ENCODE measurements around the gene KIF5A.
A peak's percentile ranks its signal among the peaks of the same experiment; 100 is the strongest.
"Not testable (repeated sequence)": the region's sequence is repeated elsewhere in the genome, so short reads cannot be mapped to it uniquely, and the experiment has no call there.

KIF5A gene

DNA sequence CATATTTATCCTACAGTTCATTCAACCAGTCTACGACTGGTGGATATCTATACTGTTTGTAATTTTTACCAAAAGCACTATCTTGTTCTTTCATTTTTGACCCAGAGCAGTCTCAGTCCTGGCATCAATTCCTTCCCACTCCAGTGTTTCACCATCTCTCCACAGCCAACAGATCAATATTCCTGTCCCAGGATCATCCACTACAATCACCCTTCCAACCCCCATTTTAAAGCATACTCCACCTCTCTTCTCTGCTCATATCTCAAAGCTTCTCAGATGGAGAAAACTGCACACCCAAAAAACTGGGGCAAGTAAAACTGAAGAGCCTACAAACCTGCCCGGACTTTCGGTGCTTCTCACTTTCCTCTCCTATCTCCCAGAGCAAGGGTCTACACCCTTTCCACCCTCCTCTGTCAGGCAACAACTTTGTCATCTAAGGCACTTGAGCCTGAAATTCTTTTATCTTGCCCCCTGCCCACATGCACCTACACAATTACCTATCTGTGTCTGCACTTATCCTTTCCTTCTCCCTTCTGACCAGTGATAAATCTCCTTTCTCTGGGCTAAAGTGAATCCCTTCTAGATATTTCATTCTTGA lies 37.1 kb downstream of the KIF5A start:
- Histone ChIP-seq H3K9me2 (replicated peaks; ENCODE audit: control insufficient read depth, low read length) (no peaks in the 10 kb centered on the region), H3K27me3 (ENCODE audit: control insufficient read depth, low read length) (peaks cover 50% of the 10 kb centered on the region), H3K27ac (ENCODE audit: low read depth, low read length) (no peak overlapping the region), H3K36me3 (ENCODE audit: control insufficient read depth, low read length) (no peaks in the 10 kb centered on the region), H3K9me3 (ENCODE audit: control insufficient read depth, insufficient read depth, low read length) (no peaks in the 10 kb centered on the region), H3K4me1 (ENCODE audit: control insufficient read depth, low read length) (peaks cover 17% of the 10 kb centered on the region), H3K79me2 (ENCODE audit: control insufficient read depth, low read length) (peaks cover 9% of the 10 kb centered on the region), H3K4me2 (ENCODE audit: low read length) (no peak overlapping the region), H4K20me1 (ENCODE audit: control insufficient read depth, insufficient read depth, low read depth, low read length) (no peaks in the 10 kb centered on the region; the same call in 1 of the 2 replicates), H3K4me3 (ENCODE audit: low read length) (no peak overlapping the region), H3F3A (ENCODE audit: control insufficient read depth, insufficient read depth) (no peaks in the 10 kb centered on the region)
- TF ChIP-seq, protein P1, sequence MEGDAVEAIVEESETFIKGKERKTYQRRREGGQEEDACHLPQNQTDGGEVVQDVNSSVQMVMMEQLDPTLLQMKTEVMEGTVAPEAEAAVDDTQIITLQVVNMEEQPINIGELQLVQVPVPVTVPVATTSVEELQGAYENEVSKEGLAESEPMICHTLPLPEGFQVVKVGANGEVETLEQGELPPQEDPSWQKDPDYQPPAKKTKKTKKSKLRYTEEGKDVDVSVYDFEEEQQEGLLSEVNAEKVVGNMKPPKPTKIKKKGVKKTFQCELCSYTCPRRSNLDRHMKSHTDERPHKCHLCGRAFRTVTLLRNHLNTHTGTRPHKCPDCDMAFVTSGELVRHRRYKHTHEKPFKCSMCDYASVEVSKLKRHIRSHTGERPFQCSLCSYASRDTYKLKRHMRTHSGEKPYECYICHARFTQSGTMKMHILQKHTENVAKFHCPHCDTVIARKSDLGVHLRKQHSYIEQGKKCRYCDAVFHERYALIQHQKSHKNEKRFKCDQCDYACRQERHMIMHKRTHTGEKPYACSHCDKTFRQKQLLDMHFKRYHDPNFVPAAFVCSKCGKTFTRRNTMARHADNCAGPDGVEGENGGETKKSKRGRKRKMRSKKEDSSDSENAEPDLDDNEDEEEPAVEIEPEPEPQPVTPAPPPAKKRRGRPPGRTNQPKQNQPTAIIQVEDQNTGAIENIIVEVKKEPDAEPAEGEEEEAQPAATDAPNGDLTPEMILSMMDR (IDR thresholded peaks at IDR 0.05; ENCODE audit: low read depth, low read length, poor library complexity, severe bottlenecking): no peak
- TF ChIP-seq EZH2phosphoT487 (IDR thresholded peaks at IDR 0.05; ENCODE audit: borderline replicate concordance, low read length): no peak

DNA sequence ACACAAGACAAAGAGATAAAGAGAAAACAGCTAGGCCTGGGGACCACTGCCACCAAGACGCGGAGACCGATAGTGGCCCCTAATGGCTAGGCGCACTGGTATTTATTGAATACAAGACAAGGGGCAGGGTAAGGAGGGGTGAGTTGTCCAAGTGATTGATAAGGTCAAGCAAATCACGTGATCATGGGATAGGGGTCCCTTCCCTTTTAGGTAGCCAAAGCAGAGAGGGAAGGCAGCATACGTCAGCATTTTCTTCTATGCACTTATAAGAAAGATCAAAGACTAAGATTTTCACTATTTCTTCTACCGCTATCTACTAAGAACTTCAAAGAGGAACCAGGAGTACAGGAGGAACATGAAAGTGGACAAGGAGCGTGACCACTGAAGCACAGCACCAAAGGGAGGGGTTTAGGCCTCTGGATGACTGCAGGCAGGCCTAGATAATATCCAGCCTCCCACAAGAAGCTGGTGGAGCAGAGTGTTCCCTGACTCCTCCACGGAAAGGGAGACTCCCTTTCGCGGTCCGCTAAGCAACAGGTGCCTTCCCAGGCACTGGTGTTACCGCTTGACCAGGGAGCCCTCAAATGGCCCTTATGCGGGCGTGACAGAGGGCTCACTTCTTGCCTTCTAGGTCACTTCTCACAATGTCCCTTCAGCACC lies 39.2 kb downstream of the KIF5A start:
- not testable (repeated sequence) for H3K36me3 ChIP-seq (ENCODE audit: control insufficient read depth, low read length); H3K9me3 ChIP-seq (ENCODE audit: control insufficient read depth, insufficient read depth, low read length); H3K4me2 ChIP-seq (ENCODE audit: low read length); H3K27ac ChIP-seq (ENCODE audit: low read depth, low read length); H3K4me3 ChIP-seq (ENCODE audit: low read length); H3F3A ChIP-seq (ENCODE audit: control insufficient read depth, insufficient read depth); H4K20me1 ChIP-seq (ENCODE audit: control insufficient read depth, insufficient read depth, low read depth, low read length); H3K9me2 ChIP-seq (replicated peaks; ENCODE audit: control insufficient read depth, low read length)
- Histone ChIP-seq H3K4me1 (ENCODE audit: control insufficient read depth, low read length) (peaks cover 16% of the 10 kb centered on the region), H3K27me3 (ENCODE audit: control insufficient read depth, low read length) (peaks cover 36% of the 10 kb centered on the region), H3K79me2 (ENCODE audit: control insufficient read depth, low read length) (peaks cover 16% of the 10 kb centered on the region)

DNA sequence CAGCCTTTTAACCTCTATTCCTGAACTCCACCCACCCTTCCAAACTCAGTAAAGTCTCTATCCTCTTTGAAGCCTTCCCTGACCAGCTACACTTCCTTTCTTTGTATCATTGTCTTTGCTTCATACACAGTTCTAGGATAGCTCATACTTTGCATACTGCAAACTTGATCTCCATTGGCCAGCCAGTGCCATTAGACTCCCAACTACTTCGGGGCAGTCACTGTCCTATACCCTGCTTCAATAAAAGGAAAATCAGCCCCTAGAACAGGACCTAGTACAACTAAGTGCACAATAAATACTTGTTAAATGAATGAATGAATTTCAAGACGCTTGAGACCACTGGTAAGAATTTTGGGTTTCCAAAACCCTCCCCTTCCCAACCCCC lies 40.6 kb downstream of the KIF5A start:
- Histone ChIP-seq H3K4me1 (ENCODE audit: control insufficient read depth, low read length) (peaks cover 16% of the 10 kb centered on the region), H4K20me1 (ENCODE audit: control insufficient read depth, insufficient read depth, low read depth, low read length) (no peaks in the 10 kb centered on the region), H3F3A (ENCODE audit: control insufficient read depth, insufficient read depth) (no peaks in the 10 kb centered on the region), H3K9me3 (ENCODE audit: control insufficient read depth, insufficient read depth, low read length) (no peaks in the 10 kb centered on the region), H3K4me2 (ENCODE audit: low read length) (peak overlapping the region; percentile 92), H3K27ac (ENCODE audit: low read depth, low read length) (no peak overlapping the region), H3K9me2 (replicated peaks; ENCODE audit: control insufficient read depth, low read length) (no peaks in the 10 kb centered on the region), H3K27me3 (ENCODE audit: control insufficient read depth, low read length) (peaks cover 22% of the 10 kb centered on the region), H3K36me3 (ENCODE audit: control insufficient read depth, low read length) (no peaks in the 10 kb centered on the region), H3K79me2 (ENCODE audit: control insufficient read depth, low read length) (peaks cover 16% of the 10 kb centered on the region), H3K4me3 (ENCODE audit: low read length) (peak overlapping the region; percentile 96)
- TF ChIP-seq, protein P1 (IDR thresholded peaks at IDR 0.05; ENCODE audit: low read depth, low read length, poor library complexity, severe bottlenecking): no peak
- TF ChIP-seq EZH2phosphoT487 (IDR thresholded peaks at IDR 0.05; ENCODE audit: borderline replicate concordance, low read length): no peak
